NCI-H2227 treated with DMSO at 0.1 percent for 48 hours (cell line): Measurements from ENCODE around the gene SMAD2.
"Not testable (repeated sequence)": the region's sequence is repeated elsewhere in the genome, so short reads cannot be mapped to it uniquely, and the experiment has no call there.

ENCODE experiments used
- DNase-seq: peaks from one replicate; lab custom pipeline; 2025; lab: John Stamatoyannopoulos, UW

Gene SMAD2

DNA sequence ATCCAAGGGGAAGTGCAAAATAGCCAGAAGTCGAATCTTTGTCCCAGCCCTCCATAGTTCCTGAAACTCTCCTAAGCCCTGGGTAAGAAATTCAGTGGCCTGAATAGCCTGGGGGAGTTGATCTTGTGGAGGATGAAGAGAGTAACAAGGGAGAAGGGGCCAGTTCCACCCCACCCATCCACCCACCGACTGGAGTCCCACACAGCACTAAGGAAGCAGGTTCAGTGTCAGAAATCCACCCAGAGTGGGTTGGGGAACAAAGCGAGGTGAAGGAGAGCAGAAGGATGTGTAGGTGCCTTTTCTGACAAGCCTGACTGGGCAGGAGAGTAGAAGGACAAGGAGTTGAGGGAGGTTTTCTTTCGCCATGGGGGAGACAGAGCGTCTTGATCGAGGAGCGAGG is 136.8 kb downstream of the SMAD2 start:
- no peak for DNase-seq

DNA sequence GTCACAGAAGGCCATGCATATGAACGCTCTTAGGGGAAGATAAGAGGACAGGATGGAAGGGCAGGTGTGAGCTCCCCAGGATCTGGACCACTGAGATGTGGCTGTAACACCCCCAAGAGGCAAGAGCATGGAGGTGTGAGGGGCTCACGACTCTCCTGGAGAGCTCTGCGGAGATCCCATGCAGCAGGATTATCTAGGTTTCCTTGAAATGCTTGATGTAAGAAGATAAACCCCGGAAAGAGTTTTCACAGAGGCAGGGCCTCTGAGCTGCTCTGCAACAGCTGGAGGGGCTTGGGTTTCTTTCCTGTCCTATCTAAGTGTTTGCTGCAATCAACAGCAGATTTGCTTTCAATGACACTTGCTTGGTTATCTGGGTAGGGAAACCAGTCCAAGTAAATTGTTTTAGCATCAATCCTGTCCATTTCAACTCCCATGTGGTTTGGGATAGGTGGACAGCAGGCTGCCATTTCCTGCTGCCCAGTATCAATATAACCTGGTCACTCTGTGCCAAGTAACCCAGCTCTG is 138.9 kb downstream of the SMAD2 start:
- DNase-seq = no peak

DNA sequence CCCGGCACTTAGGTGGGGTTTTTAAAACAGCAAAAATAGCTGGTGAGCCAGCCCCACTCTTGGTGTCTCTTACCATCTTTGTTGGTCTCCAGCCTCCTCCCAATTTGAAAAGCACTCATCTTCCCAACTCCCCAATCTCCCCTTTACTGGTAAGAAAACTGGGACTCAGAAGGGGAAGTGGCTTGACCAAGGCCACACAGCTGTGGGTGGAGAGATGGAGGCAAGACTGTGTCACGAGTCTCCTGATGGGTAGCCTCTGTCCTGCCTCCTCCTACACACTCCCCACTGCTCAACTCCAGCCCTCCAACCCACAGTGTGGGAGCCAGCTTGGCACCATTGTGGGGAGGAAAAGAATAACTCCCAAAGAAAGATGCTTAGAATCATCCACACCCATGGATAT is 140.4 kb downstream of the SMAD2 start:
- no peak for DNase-seq

DNA sequence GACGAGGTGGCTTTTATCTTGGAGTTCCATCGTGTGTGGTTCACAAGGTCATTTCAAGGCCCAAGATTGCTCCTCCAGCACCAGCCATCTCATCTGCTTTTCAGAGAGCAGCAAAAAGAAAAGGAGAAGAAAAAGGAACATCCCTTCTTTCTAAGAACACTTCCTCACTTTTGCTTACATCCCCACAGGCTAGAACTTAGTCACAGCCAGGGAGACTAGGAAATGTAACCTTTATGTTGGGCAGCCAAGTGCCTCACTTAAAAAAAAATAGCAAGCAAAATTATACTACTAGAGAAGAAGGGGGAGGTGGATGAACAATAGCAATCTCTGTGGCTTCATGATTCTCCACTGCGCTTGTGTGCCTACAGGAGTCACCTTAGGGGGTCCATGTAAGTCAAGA is 141.8 kb downstream of the SMAD2 start:
- DNase-seq = no peak

DNA sequence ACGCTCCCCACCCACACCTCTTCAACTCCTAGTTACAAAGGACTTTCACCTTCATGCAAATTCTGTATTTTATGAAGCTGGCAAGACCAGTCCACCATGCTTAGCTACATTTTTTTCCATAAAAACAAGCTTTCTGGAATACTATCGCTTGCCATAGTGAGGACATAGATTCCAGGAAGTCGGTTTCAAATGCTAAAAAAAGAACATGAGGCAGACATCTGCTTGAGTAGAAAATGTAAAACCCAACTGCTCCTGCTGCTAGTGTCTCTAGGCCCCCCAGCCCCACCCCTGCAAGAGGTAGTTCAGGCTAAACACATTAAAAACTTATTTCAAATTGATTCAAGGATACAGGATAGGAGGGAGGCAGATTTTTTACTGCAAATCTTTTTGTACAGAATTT is 148.9 kb downstream of the SMAD2 start:
- no peak for DNase-seq

DNA sequence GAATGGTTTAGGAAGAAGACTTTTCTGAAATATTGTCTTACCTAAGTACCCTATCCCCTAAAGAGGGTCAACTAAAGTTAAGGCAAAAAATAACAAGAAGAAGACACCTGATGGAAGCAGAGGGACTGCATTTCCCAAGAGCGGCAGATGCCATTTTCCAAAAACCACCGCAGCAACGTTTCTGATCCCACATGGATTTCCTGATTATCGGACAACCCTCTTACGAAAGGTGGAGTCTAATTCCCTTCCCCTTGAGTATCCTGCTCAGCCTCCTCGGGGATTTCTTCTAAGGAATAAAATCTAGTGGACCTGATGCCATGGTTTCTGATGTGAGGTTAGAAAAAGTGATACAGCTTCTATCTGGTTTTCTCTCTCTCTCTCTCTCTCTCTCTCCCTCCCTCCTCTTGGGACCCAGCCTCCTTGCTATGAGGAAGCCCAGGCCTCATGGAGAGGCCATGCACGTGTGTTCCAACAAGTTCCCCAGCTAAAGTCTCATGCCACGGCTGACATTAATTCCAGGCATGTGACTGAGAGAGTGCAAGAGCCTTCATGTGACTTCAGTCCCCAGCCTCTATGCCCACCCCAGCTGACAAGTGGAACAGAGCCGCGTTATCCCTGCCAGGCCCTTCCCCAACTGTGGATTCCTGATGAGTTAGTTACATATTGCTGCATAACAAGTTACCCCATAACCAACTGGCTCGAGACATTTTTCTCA is 150.3 kb downstream of the SMAD2 start:
- DNase-seq = no peak

DNA sequence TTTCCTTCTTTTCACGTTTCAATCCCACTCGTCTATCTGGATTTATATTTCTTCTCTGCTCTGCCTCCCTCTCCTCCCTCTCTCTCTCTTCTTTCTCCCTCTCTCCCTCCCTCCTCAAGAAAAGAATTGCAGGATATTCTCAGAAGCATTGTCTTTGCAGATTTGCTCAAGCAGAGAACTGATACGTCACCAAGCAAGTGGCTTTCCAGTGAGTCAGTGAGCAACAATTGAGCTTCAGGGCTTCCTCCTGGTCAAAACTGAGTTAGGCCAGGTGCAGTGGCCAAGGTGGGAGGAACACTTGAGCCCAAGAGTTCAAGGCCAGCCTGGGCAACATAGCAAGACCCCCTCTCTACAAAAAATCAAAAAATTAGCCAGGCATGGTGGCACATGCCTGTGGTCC is 151.1 kb downstream of the SMAD2 start:
- no peak for DNase-seq

DNA sequence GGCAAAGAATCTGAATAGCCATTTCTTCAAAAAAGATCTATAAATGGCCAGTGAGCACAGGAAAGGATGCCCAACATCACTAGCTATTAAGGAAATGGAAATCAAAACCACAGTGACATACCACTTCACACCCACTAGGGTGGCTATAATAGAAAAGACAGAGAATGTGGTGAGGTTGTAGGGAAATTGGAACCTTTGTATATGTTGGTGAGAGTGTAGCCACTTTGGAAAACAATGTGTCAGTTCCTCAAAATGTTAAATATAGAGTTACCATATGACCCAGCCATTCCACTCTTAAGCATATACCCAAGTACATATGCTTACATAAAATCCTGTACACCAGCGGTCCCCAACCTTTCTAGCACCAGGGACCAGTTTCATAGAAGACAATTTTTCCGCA is 152.8 kb downstream of the SMAD2 start:
- no peak for DNase-seq

DNA sequence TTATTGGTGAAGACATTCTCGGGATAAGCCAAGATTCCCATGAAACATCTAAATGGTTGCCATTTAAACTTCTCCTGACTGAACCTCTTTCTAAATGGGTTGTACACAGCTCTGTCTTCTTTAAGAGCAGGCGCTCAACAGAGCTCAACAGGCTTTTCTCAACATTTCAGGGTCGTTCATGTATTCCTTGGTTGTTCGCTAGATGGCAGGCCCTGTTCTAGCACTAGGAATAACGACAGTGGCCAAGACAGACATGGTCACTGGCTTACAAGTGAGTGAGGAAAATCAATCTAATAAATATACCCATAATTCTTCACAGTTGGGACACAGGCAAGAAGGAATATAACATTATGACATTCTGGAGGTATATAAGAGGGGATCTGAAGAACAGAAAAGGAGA is 154.5 kb downstream of the SMAD2 start:
- no peak for DNase-seq

DNA sequence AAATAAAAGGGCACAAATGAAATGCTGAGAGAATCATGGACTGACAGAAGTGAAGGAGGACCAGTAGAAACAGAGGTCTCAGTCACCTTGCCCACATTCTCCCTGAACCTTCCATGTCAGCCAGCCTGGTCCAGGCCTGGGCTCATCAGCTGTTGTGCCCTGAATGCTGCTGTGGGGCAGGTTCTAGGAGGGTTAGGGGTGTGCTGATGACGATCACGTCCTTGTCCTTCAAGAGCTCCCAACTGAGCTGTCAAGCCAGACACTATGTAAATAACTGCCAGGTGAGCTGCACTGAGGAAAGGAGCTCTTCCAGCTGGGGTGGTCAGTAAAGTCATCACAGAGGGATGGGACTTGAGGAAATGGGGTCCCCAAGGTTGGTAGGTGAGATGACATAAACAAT is 156.5 kb downstream of the SMAD2 start:
- DNase-seq = no peak

DNA sequence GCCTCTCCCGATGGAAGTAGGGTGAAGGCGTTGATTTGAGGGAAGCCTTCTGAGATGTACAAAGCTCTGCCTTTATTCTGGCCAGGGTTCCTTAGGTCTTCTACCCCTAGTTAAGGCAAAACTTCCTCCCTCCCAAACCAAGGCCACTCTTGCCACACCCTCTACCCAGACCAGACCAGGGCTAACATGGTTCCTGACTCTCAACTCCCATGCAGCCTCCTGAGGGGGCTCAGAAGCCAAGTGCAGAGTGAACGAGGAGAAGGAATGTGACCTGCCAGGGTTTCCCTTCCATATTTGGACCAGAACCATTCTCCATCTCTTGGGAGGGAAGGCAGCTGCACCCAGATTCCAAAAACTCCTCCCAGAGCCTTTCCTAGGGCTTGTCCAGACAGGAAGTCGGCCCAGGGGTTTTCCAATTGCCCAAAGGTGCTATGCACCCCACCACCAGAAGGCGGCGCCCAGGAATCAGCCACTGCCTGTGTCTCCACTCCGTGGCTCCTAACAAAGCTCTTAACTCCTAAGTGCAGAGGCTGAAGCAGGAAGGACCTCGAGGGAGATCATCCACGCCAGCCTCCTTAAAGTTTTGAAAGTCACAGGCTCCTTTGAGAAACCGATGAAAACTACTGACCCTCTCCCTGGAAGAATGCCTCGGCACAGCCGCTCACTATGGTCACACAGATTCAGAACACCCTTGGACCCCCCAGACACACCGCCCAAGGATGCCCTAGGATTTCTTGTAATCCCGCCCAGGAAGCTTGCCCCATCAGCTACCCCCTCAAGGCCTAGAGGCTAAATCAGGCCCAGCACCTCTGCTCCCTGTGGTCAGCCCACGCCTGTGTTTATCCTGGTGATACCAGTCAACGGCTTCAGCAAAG is 157.8 kb downstream of the SMAD2 start:
- no peak for DNase-seq

DNA sequence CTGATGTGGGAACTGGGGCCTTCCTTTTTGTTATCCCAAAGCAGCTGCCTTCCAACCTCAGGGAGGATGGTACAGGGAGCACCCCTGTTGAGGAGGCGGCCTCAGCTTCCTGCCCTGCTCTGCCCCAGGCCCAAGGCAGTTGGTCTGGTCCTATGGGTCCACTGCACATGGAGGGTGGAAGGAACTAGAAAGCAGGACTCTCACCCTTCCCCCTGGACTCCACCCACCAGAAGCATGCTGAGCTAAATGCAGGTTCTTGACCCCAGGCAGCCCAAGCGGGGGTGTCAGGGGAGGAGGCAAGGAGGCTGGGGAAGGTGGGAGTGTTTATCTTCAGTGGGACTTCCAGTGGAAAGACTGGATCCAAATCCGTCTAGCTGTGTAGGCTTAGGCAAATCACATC is 158.5 kb downstream of the SMAD2 start:
- no peak for DNase-seq

DNA sequence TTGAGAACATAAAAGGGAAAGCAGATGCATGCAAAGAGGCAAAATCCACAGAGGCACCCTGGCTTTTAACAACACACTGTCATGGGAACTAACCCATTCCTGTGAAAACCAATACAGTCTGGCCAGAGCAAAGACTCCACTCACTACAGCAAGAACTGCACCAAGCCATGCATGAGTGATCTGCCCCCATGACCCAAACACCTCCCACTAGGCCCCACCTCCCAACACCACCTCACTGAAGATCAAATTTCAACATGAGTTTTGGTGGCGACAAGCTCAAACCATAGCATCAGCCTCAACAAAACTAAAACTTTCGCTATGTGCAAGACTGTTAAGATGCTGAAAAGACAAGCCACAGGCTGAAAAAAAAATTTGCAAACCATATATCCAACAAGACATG is 162.8 kb downstream of the SMAD2 start:
- DNase-seq = no peak

DNA sequence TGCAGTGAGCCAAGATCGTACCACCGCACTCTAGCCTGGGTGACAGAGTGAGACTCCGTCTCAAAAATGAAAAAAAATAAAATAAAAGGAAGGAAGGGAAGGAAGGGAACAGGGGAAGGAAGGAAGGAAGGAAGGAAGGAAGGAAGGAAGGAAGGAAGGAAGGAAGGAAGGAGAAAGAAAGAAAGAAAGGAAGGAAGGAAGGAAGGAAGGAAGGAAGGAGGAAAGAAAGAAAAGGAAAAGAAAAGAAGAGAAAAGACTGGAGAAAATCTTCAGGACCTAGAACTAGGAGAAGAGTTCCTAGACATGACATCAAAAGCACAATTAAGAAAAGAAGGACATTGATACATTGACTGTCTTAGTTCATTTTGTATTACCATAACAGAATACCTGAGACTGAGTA is 163.3 kb downstream of the SMAD2 start:
- DNase-seq = not testable (repeated sequence)
